Erythroblast (primary cell): ENCODE data around the gene POU4F1.

ENCODE experiments used
- DNase-seq, 2 experiments: peaks; one replicate each; lab custom pipeline; 2025; lab: John Stamatoyannopoulos, UW
- GATA1 ChIP-seq: IDR thresholded peaks from 2 replicates; pipeline ENCODE4 v1.6.1; 2011; ENCODE audit warnings: low read depth, mild to moderate bottlenecking, control low read depth, low read length, moderate library complexity
- POLR2A ChIP-seq: IDR thresholded peaks from 2 replicates; pipeline ENCODE4 v1.6.1; 2011; ENCODE audit warnings: mild to moderate bottlenecking, low read length

Gene POU4F1, protein sequence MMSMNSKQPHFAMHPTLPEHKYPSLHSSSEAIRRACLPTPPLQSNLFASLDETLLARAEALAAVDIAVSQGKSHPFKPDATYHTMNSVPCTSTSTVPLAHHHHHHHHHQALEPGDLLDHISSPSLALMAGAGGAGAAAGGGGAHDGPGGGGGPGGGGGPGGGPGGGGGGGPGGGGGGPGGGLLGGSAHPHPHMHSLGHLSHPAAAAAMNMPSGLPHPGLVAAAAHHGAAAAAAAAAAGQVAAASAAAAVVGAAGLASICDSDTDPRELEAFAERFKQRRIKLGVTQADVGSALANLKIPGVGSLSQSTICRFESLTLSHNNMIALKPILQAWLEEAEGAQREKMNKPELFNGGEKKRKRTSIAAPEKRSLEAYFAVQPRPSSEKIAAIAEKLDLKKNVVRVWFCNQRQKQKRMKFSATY

DNA sequence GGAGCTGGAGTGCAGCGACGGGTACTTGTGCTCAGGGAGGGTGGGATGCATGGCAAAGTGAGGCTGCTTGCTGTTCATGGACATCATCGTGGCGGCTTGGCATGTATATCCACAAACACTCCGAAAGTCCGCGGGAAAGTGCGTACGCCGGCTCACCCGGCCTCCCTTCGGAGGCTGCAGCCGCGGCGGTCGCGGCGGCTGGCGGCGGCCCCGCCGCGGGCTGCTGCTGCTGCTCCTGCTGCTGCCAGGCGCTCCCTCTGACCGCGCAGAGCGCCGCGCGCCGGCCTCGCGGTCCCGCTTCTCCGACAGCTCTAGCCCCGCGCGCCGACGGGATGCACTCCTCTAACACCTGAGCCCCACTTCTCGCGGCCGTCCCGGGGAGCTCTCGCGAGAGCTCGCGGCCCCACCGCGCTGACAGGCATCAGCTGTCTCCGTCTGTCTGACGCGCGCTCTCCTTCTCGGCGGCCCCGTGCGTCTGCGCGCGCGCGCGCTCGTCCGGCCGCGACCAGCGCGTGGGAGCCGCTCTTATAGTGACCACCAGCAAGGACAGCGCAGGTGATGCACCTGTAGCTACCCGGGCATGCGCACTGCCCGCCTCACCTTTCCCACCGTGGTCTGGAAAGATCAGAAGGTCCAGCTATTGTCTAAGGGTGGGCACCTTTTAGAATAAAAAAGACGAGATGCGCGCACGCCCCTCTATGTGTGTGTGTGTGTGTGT is at the start of gene POU4F1:
Gene POU4F1 (minus strand): TSS at position 313 of the 718 bp plus-strand sequence. CDS start 226 bp downstream, at position 87.
- DNase-seq = peak; percentile 88 to 90

DNA sequence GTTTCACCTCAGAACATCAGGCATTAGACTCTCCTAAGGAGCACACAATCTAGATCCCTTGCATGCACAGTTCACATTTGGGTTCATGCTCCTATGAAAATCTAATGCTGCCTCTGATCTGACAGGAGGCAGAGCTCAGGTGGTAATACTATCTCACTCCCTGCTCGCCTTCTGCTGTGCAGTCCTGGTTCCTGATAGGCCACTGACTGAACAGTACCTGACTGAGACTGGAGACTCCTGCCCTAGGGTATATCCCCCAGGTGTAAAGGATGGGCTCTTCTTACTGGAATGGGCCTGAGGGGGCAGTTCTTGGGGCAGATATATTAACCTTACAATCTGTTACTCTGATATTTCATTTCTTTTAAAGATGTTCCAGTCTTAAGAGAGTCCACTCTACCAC is 49.3 kb upstream of the POU4F1 start:
- no peak for TF ChIP-seq POLR2A
- no peak for TF ChIP-seq GATA1
- DNase-seq = no peak

More for the DNA sequence above, at the start of gene POU4F1:
- TF ChIP-seq POLR2A (no peak), GATA1 (no peak)

DNA sequence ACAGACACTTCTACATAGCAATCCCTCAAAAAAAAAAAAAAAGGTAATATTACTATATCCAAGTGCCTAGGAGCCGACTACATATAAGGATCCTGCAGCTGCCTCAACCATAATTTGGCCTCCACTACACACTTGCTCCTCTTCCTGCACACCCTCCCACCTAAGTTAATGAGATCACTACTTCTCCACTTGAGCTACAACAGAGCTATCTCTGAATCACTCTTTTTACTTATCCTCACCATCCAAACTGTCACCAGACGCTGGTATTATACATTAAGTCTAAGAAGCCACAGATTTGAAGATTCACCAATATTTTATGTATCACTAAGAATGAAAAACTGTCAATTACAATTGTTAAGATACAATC is 47.3 kb upstream of the POU4F1 start:
- TF ChIP-seq POLR2A (no peak), GATA1 (no peak)
- peak; percentile 6 to 10 for DNase-seq

DNA sequence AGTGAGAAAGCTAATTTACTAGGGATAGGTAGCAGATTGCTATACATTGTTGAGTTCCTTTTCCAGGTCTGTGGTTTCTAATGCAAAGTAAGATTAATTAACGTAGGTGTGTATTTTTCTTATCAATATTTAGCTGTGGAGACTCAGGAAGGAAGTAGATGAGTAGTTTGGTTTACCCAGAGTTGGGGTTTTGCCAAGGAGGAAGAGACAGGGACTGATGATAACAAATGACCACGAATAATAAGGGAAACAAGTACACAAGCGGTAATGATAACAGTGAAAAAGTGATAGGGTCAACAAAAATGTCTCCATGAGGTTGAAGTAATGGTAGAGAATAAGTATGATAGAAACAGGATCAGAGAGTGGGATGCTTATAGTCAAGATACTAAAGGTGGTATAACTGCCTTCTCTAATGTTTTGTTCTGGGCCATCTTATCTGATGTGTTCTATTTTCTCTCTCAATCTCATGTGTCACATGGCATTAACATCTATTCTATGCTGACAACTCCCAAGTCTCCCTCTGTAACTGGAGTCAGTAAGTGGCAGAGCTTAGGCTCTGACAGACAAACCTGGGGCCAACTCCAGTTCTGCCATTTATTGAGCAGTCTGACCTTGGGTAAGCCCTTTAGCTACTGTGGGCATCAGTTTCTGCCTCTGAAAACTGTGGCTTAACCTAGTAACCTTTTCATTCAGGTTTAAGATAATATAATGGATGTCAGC is 46.8 kb upstream of the POU4F1 start:
- DNase-seq = peak; percentile 35 to 55

DNA sequence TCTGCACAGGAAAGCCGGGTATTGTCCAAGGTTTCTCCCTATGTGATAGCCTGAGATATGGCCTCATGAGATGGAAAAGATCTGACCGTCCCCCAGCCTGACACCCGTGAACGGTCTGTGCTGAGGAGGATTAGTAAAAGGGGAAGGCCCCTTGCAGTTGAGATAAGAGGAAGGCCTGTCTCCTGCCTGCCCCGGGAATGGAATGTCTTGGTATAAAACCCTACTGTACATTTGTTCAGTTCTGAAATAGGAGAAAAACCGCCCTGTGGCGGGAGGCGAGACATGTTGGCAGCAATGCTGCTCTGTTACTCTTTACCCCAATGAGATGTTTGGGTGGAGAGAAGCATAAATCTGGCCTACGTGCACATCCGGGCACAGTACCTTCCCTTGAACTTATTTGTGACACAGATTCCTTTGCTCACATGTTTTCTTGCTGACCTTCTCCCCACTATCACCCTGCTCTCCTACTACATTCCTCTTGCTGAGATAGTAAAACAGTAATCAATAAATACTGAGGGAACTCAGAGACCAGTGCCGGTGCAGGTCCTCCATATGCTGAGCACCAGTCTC is 43.8 kb upstream of the POU4F1 start:
- peak; percentile 60 to 81 for DNase-seq

More for the DNA sequence above, 46.8 kb upstream of the POU4F1 start:
- TF ChIP-seq POLR2A (no peak), GATA1 (no peak)

DNA sequence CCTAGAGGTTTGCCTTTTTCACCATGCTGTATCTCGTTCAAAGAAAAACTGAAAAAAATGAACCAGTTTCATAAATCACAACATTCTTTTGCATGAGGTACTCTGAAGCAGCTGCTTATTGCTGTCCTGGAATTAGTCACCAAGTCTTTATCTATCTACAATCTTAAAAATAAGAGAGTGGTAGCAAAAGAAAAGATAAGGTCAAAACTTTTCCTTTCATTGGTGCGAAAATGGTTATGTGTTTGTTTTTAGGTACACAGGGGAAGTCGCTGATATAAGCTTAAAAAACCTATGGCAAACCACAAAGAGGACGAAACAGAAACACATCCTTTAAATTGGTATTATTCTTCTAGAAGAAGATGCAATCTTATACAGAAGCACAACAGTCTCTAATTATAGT is 34.9 kb upstream of the POU4F1 start:
- TF ChIP-seq POLR2A (no peak), GATA1 (no peak)
- no peak for DNase-seq

DNA sequence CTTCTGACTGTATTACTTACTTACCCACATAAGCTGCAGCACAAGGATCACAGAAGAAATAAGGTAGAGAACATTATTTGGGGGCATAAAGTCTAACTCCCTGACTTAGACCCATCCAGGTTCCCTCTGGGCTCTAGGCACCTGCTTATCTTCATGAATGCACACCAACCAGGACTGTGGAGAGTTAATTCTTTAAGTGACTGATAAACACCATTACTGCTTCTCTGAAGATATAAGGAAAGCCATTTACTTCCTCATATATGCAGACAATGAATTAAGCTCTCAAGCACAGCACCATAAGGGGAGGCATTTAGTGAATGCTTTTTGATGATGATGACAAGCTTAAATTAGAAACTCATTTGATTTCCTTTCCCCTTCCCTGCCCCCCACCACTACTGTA is 33.1 kb upstream of the POU4F1 start:
- TF ChIP-seq GATA1 = no peak
- no peak for TF ChIP-seq POLR2A
- DNase-seq = peak; percentile 49 to 81

DNA sequence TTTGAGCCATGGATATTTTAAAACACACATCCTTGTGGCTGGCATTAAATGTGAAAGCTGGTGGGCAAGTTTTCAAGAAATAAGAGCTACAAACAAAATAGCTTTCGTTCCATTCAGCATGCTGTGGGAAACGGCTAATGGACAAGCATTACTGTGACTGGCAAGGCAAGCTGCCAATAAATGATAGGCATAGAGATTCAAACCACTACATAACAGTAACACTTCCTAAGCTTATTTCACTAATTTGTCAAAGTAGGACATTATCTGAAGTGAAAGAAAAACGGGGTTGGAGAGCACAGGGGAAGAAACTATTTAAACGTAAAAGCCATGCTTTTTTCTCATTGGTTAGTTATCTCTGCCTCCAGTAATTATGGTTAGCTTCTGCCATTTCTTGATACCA is 29.6 kb upstream of the POU4F1 start:
- peak in 1 of 2 experiments; percentile 4 for DNase-seq
- no peak for TF ChIP-seq GATA1
- TF ChIP-seq POLR2A = no peak

DNA sequence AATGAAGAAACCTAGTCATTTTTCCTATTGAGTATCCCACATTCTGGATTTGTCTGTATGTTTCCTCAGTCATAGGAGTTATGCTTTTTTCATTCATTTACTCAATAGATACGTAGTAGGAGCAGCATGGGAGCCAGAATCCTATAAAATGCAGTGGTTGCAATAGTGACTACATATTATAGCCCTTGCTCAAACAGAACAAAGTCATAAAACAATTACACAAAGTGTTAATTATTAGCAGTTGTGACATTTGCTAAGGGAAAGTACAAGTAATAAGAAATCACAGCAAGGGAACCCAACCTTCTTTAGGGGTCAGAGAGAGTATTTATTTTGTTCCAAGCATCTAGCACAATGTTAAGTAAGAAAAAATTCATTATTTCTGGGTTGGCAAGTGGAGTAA is 27.7 kb upstream of the POU4F1 start:
- DNase-seq = no peak
- TF ChIP-seq GATA1 = no peak
- TF ChIP-seq POLR2A = no peak

DNA sequence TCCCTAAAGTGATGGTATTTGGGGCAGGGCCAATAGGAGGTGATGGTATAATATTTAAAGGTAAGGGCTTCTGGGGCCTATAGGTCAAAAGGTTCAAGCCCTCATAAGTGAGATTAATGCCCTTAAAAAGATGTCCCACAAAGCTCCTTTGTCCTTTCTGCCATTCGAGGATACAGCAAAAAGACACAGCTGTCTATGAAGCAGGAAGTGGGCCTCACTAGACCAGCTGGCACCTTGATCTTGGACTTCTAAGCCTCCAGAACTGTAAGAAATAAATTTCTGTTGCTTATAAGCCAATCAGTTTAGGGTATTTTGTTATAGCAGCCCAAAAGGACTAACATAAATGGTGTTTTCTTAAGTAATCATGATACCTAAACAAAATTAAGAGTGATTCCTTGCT is 27.2 kb upstream of the POU4F1 start:
- no peak for TF ChIP-seq POLR2A
- TF ChIP-seq GATA1 = no peak
- no peak for DNase-seq

DNA sequence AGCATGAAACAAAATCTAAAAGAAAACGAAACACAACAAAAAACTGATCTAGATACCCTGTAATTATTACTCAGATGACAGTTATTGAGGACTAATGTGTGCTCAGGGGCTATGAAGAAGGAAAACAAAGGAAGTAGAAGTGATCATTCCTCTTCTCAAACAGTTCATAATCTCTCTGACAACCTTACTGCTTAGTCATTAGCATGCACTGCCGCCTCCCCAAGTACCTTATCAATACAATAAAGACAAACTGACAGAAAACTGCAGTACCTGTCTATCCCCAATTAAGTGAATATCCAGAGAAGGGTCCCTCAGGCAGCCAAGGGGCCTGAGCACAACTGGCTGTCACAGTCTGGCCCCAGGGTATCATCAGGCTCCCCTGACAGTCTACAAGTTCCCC is 22.0 kb upstream of the POU4F1 start:
- DNase-seq = peak; percentile 50 to 75
- TF ChIP-seq POLR2A = no peak
- no peak for TF ChIP-seq GATA1

DNA sequence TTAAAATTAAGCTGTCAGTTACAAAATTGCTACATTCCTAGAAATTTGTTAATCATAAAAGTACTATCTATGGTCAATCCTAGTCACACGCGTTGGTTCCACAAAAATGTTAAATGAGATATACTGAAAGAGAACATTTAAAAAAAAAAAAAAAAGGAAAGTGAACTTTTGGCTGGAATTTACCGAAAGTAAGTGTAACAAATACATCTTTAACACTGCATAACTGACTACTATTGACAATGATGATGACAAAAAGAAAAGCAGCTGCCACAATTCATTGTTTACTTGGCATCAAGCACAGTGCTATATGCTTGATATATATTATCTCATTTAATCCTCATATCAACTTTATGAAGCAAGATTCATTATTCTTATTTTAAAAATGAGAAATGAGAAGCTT is 19.8 kb upstream of the POU4F1 start:
- TF ChIP-seq GATA1 (no peak), POLR2A (no peak)
- DNase-seq = no peak

DNA sequence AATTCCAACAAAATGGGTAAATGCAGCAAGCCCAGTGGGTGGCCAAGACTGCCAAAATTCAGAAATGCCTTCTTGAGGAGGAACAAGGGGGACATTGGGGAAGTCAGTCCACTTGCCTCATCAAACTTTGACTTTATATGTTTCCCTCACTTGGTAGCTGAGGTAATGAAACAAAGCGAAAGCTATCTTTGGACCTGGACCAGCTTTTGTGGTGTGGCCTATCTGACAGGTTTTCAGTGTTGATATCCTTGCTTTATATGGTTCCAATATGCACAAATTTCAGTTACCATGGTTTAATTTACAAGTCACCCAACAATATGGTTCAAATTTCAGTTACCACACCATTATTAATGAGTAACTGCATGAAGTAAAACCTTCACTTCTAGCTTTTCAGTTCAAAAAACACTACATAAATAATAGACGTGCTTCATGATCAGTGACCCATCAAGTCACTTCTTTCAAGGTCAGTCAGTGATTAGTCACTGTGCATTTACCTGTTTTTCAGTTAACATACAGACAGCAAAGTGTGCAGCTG is 17.7 kb upstream of the POU4F1 start:
- TF ChIP-seq GATA1 (no peak), POLR2A (no peak)

More for the DNA sequence above, 17.7 kb upstream of the POU4F1 start:
- DNase-seq = peak in 1 of 2 experiments; percentile 45
